H1 (cell line): Measurements from ENCODE around the gene AGAP1.
A peak's percentile ranks its signal among the peaks of the same experiment; 100 is the strongest.

Experiments
- CTCF ChIP-seq, 3 experiments: IDR thresholded peaks; 1 replicate in 2 of 3; 2 replicates in 1 of 3; pipeline versions ENCODE4 v1.5.1 to v1.6.1; 2011; ENCODE audit warnings: low read length in 3 of 3, mild to moderate bottlenecking in 3 of 3, inconsistent platforms in 2 of 3, low read depth in 1 of 3, moderate library complexity in 1 of 3; ENCODE audit not compliant: insufficient read depth in 1 of 3; ENCODE audit errors: control extremely low read depth in 1 of 3
- EGR1 ChIP-seq: IDR thresholded peaks from 2 replicates; pipeline ENCODE4 v1.6.1; 2011; ENCODE audit warnings: low read depth, low read length, borderline replicate concordance
- EP300 ChIP-seq, 2 experiments: IDR thresholded peaks; 1 replicate in 1 of 2; 2 replicates in 1 of 2; pipeline ENCODE4 v1.6.1; 2011 to 2012; ENCODE audit warnings: low read depth in 2 of 2, low read length in 2 of 2, mild to moderate bottlenecking in 2 of 2, borderline replicate concordance in 1 of 2, inconsistent platforms in 1 of 2, moderate library complexity in 1 of 2
- HDAC6 ChIP-seq: IDR thresholded peaks from one replicate; pipeline ENCODE4 v1.7.1; 2012; ENCODE audit warnings: low read depth, mild to moderate bottlenecking, inconsistent platforms, low read length, moderate library complexity
- JUND ChIP-seq: IDR thresholded peaks from 2 replicates; pipeline ENCODE4 v1.6.1; 2011; ENCODE audit warnings: mild to moderate bottlenecking, improper control_type of control experiment, low read length
- PHF8 ChIP-seq: fragments of 200-600 bp; sonication (generic); conservative IDR thresholded peaks from 2 replicates; pipeline ENCODE4 v1.7.1; 2012; ENCODE audit warnings: low read depth, mild to moderate bottlenecking, inconsistent platforms, low read length, moderate library complexity
- POLR2A ChIP-seq, 2 experiments: IDR thresholded peaks; 1 replicate in 1 of 2; 2 replicates in 1 of 2; pipeline ENCODE4 v1.6.1; 2011; ENCODE audit warnings: low read depth in 2 of 2, low read length in 2 of 2, mild to moderate bottlenecking in 2 of 2; ENCODE audit errors: control extremely low read depth in 1 of 2
- SRF ChIP-seq: IDR thresholded peaks from 2 replicates; pipeline ENCODE4 v1.6.1; 2011; ENCODE audit warnings: mild to moderate bottlenecking, low read depth, low read length, moderate library complexity

GRCh38 chr2:235746257-235746934, 252.6 kb downstream of the AGAP1 start:
- no peak for TF ChIP-seq JUND
- peak; percentile 66 to 83 (median 78) for TF ChIP-seq CTCF (IDR thresholded peaks at IDR 0.05; ENCODE audit: control extremely low read depth in 1 of 3, insufficient read depth in 1 of 3, low read depth in 1 of 3, low read length in 3 of 3)
- no peak for TF ChIP-seq EGR1
- TF ChIP-seq PHF8: no peak
- TF ChIP-seq POLR2A (IDR thresholded peaks at IDR 0.05; ENCODE audit: control extremely low read depth in 1 of 2, low read depth in 2 of 2, low read length in 2 of 2): no peak
- no peak for TF ChIP-seq SRF
- no peak for TF ChIP-seq HDAC6
- no peak for TF ChIP-seq EP300 (IDR thresholded peaks at IDR 0.05; ENCODE audit: borderline replicate concordance in 1 of 2, low read depth in 2 of 2, low read length in 2 of 2)
